H9 (cell line): ENCODE data around the gene ARIH1. TPM values are rescaled to one million over a fixed set of nuclear protein-coding genes. Genes with fewer than 3 reads are reported as not detected.

ENCODE experiments used
- DNase-seq: peaks from one replicate; pipeline ENCODE4 v3.0.0-alpha.2; 2017
- H2AFZ ChIP-seq: one replicate; pipeline ENCODE4 v1.6.1; 2013; ENCODE audit warnings: mild to moderate bottlenecking, low read length, control low read depth, moderate library complexity
- H2AK5ac ChIP-seq: 2 replicates; pipeline ENCODE4 v1.6.1; 2013; ENCODE audit warnings: low read length, control low read depth, mixed read lengths; ENCODE audit not compliant: insufficient read length
- H2BK120ac ChIP-seq: one replicate; pipeline ENCODE4 v1.6.1; 2013; ENCODE audit warnings: low read depth, mild to moderate bottlenecking, low read length, control low read depth, inconsistent platforms; ENCODE audit not compliant: poor library complexity, severe bottlenecking
- H2BK12ac ChIP-seq: 2 replicates; pipeline ENCODE4 v1.6.1; 2013; ENCODE audit warnings: low read length, control low read depth, mixed read lengths, low read depth; ENCODE audit not compliant: insufficient read length
- H2BK15ac ChIP-seq: 2 replicates; pipeline ENCODE4 v1.6.1; 2013; ENCODE audit warnings: low read depth, low read length, control low read depth
- H2BK20ac ChIP-seq: one replicate; pipeline ENCODE4 v1.6.1; 2013; ENCODE audit warnings: low read depth, mild to moderate bottlenecking, low read length, control low read depth, inconsistent platforms; ENCODE audit not compliant: poor library complexity, severe bottlenecking
- H2BK5ac ChIP-seq: 2 replicates; pipeline ENCODE4 v1.6.1; 2013; ENCODE audit warnings: low read length, control low read depth, mixed read lengths; ENCODE audit not compliant: insufficient read length
- H3K14ac ChIP-seq: 2 replicates; pipeline ENCODE4 v1.6.1; 2013; ENCODE audit warnings: low read length, control low read depth; ENCODE audit not compliant: insufficient read depth
- H3K18ac ChIP-seq: 2 replicates; pipeline ENCODE4 v1.6.1; 2013; ENCODE audit warnings: low read depth, mild to moderate bottlenecking, mixed read lengths, low read length, control low read depth; ENCODE audit not compliant: insufficient read length
- H3K23ac ChIP-seq: 2 replicates; pipeline ENCODE4 v1.6.1; 2013; ENCODE audit warnings: low read length, control low read depth, mixed read lengths, low read depth; ENCODE audit not compliant: insufficient read length
- H3K23me2 ChIP-seq: 2 replicates; pipeline ENCODE4 v1.6.1; 2013; ENCODE audit warnings: low read depth, mild to moderate bottlenecking, mixed read lengths, low read length, control low read depth; ENCODE audit not compliant: insufficient read length, poor library complexity, severe bottlenecking
- H3K27ac ChIP-seq: 2 replicates; pipeline ENCODE4 v1.5.1; 2013; ENCODE audit warnings: low read length, control low read depth, mixed read lengths, low read depth; ENCODE audit not compliant: insufficient read length
- H3K27me3 ChIP-seq: 2 replicates; pipeline ENCODE4 v1.6.1; 2013; ENCODE audit warnings: low read length, control low read depth, inconsistent platforms; ENCODE audit not compliant: insufficient read depth
- H3K4ac ChIP-seq: 2 replicates; pipeline ENCODE4 v1.6.1; 2013; ENCODE audit warnings: low read depth, mild to moderate bottlenecking, control low read depth, inconsistent platforms, low read length, moderate library complexity
- H3K4me1 ChIP-seq: 2 replicates; pipeline ENCODE4 v1.6.1; 2013; ENCODE audit warnings: low read length, control low read depth, inconsistent platforms; ENCODE audit not compliant: insufficient read depth
- H3K4me2 ChIP-seq: 2 replicates; pipeline ENCODE4 v1.6.1; 2013; ENCODE audit warnings: low read length, control low read depth, mixed read lengths; ENCODE audit not compliant: insufficient read length, insufficient read depth
- H3K56ac ChIP-seq: 2 replicates; pipeline ENCODE4 v1.6.1; 2013; ENCODE audit warnings: low read depth, mild to moderate bottlenecking, mixed read lengths, low read length, control low read depth; ENCODE audit not compliant: insufficient read length
- H3K79me1 ChIP-seq: 2 replicates; pipeline ENCODE4 v1.6.1; 2013; ENCODE audit warnings: low read depth, mild to moderate bottlenecking, moderate library complexity, low read length, control low read depth, inconsistent platforms; ENCODE audit not compliant: insufficient read depth, poor library complexity, severe bottlenecking
- H3K79me2 ChIP-seq: 2 replicates; pipeline ENCODE4 v1.6.1; 2013; ENCODE audit warnings: low read length, control low read depth, inconsistent platforms; ENCODE audit not compliant: insufficient read depth
- H3K9ac ChIP-seq: 2 replicates; pipeline ENCODE4 v1.6.1; 2013; ENCODE audit warnings: low read length, control low read depth, mixed read lengths; ENCODE audit not compliant: insufficient read length; ENCODE audit errors: extremely low read depth
- H3K9me3 ChIP-seq: one replicate; pipeline ENCODE4 v1.6.1; 2013; ENCODE audit warnings: low read depth, low read length, inconsistent platforms; ENCODE audit not compliant: control insufficient read depth
- H3T11ph ChIP-seq: one replicate; pipeline ENCODE4 v1.6.1; 2013; ENCODE audit warnings: mild to moderate bottlenecking, low read length, control low read depth, inconsistent platforms
- H4K20me1 ChIP-seq: one replicate; pipeline ENCODE4 v1.6.1; 2013; ENCODE audit not compliant: control insufficient read depth, insufficient read length, insufficient read depth
- H4K5ac ChIP-seq: 2 replicates; pipeline ENCODE4 v1.6.1; 2013; ENCODE audit warnings: low read depth, mild to moderate bottlenecking, mixed read lengths, low read length, control low read depth; ENCODE audit not compliant: insufficient read length
- H4K8ac ChIP-seq: replicated peaks from 2 replicates; pipeline ENCODE4 v1.6.1; 2013; ENCODE audit warnings: low read length, control low read depth, mixed read lengths, low read depth; ENCODE audit not compliant: insufficient read length
- H4K91ac ChIP-seq: 2 replicates; pipeline ENCODE4 v1.6.1; 2013; ENCODE audit warnings: low read depth, mild to moderate bottlenecking, moderate library complexity, mixed read lengths, low read length, control low read depth; ENCODE audit not compliant: insufficient read length
- H3K27ac Mint-ChIP-seq, 3 experiments: 2 replicates in 2 of 3; 3 replicates in 1 of 3; pipeline ENCODE4 v1.8.0; 2020 to 2021; ENCODE audit warnings: mixed read lengths in 3 of 3, mild to moderate bottlenecking in 1 of 3, moderate library complexity in 1 of 3
- H3K27me3 Mint-ChIP-seq: 2 replicates; pipeline ENCODE4 v1.8.0; 2021; ENCODE audit warnings: low read depth, mild to moderate bottlenecking, moderate library complexity, mixed read lengths
- H3K36me3 Mint-ChIP-seq, 3 experiments: 2 replicates in 2 of 3; 3 replicates in 1 of 3; pipeline ENCODE4 v1.8.0; 2020 to 2021; ENCODE audit warnings: low read depth in 3 of 3, mixed read lengths in 3 of 3; ENCODE audit not compliant: insufficient read depth in 1 of 3
- H3K4me1 Mint-ChIP-seq, 2 experiments: 2 replicates each; pipeline ENCODE4 v1.8.0; 2020; ENCODE audit warnings: mixed read lengths in 2 of 2
- H3K4me3 Mint-ChIP-seq, 2 experiments: 2 replicates in 1 of 2; 3 replicates in 1 of 2; pipeline ENCODE4 v1.8.0; 2020 to 2021; ENCODE audit warnings: mild to moderate bottlenecking in 2 of 2, mixed read lengths in 2 of 2, moderate library complexity in 1 of 2
- H3K9me3 Mint-ChIP-seq, 2 experiments: 2 replicates in 1 of 2; 3 replicates in 1 of 2; pipeline ENCODE4 v1.8.0; 2020; ENCODE audit warnings: mild to moderate bottlenecking in 2 of 2, mixed read lengths in 2 of 2, moderate library complexity in 1 of 2
- CTCF ChIP-seq: fragments of 200-600 bp; sonication (generic); conservative IDR thresholded peaks from 3 replicates; pipeline ENCODE4 v1.8.0; 2021; ENCODE audit warnings: antibody characterized with exemption, mild to moderate bottlenecking
- WGBS: extraction: QIAGEN DNeasy Blood & Tissue Kit; methylation state at CpG from one replicate; pipeline ENCODE4 v1.1.7; 2013; ENCODE audit warnings: missing lambda C conversion rate, low lambda C conversion rate, mixed read lengths; ENCODE audit not compliant: insufficient read length; ENCODE audit errors: extremely low coverage; 5-methylcytosine and 5-hydroxymethylcytosine counted together
- total RNA-seq: library from RNA; stranded (reverse); gene quantifications from 2 replicates; pipeline ENCODE4 v1.2.1, GENCODE V29; 2021

The ARIH1 gene
- total RNA-seq, 1 experiment from 2014 or later: 158 TPM

GRCh38 chr15:72474466-72474911 lies 359 bp downstream of the ARIH1 start:
- Histone ChIP-seq H4K20me1 (no peaks in the 10 kb centered on the region), H3K4me1 (0 out of 2 replicates have a peak, but pooled peaks cover 3% of the 10 kb centered on the region), H2AK5ac (no peak overlapping the region), H3K4me2 (peak overlapping the region; percentile 81), H4K91ac (no peak overlapping the region), H3K79me1 (peaks cover 4% of the 10 kb centered on the region), H2BK15ac (no peak overlapping the region), H3K27me3 (no peaks in the 10 kb centered on the region), H4K5ac (peak overlapping the region; percentile 76), H3K23me2 (peaks cover 5% of the 10 kb centered on the region), H3K9me3 (no peaks in the 10 kb centered on the region), H2AFZ (no peak overlapping the region), H3K79me2 (peaks cover 38% of the 10 kb centered on the region; the same call in 1 of the 2 replicates), H3K56ac (no peak overlapping the region), H2BK120ac (no peak overlapping the region), H3T11ph (no peak overlapping the region), H3K27ac (peak overlapping the region; percentile 24), H2BK5ac (peak overlapping the region; percentile 74), H3K9ac (peak overlapping the region; percentile 98), H3K23ac (no peak overlapping the region), H3K18ac (peak overlapping the region; percentile 99), H4K8ac (no peak overlapping the region), H2BK20ac (no peak overlapping the region), H3K14ac (peak overlapping the region; percentile 96), H2BK12ac (no peak overlapping the region), H3K4ac (no peak overlapping the region)
- no peaks in the 10 kb centered on the region for H3K9me3 Mint-ChIP-seq
- H3K27ac Mint-ChIP-seq: peak overlapping the region; percentile 67 to 99 (median 98); a peak in 6 of 7 replicates
- DNase-seq: no peak
- H3K27me3 Mint-ChIP-seq: no peaks in the 10 kb centered on the region
- peak overlapping the region; percentile 97 to 98 for H3K4me3 Mint-ChIP-seq
- TF ChIP-seq CTCF: no peak
- peaks cover 30 to 37% (median 34%) of the 10 kb centered on the region in 3 experiments; a peak in 6 of 7 replicates for H3K36me3 Mint-ChIP-seq
- WGBS: no CpG with 5 or more reads among the region's 67 CpGs
- peaks cover 13 to 19% of the 10 kb centered on the region in 2 experiments for H3K4me1 Mint-ChIP-seq
